Measurements from ENCODE around the gene SART3.

SART3 gene

GRCh38 chr12:108580531-108580930, 19.6 kb upstream of the SART3 start:
- H3K4me3 Mint-ChIP-seq: peak overlapping the region in 1 of 3 experiments; percentile 44
- H3K9me3 Mint-ChIP-seq: no peaks in the 10 kb centered on the region
- H3K36me3 Mint-ChIP-seq (ENCODE audit: low read depth): no peaks in the 10 kb centered on the region
- no peak for TF ChIP-seq CTCF (IDR thresholded peaks at IDR 0.05; ENCODE audit: unreplicated experiment in 3 of 3)
- peak overlapping the region; percentile 67 to 96 (median 90) for H3K27ac Mint-ChIP-seq
- peaks cover 65% of the 10 kb centered on the region for H3K4me1 Mint-ChIP-seq
- H3K27me3 Mint-ChIP-seq (ENCODE audit: low read depth): no peaks in the 10 kb centered on the region

- no peak for TF ChIP-seq CTCF (IDR thresholded peaks at IDR 0.05; ENCODE audit: unreplicated experiment in 3 of 3)
- no peaks in the 10 kb centered on the region for H3K9me3 Mint-ChIP-seq
- H3K4me1 Mint-ChIP-seq: peaks cover 55% of the 10 kb centered on the region
- H3K36me3 Mint-ChIP-seq (ENCODE audit: low read depth): no peaks in the 10 kb centered on the region
- peak overlapping the region; percentile 88 to 96 (median 90) for H3K27ac Mint-ChIP-seq
- peak overlapping the region in 1 of 3 experiments; percentile 22 for H3K4me3 Mint-ChIP-seq
- peaks cover 4% of the 10 kb centered on the region for H3K27me3 Mint-ChIP-seq (ENCODE audit: low read depth)
Observed at GRCh38 chr12:108578813-108579212, 17.8 kb upstream of the SART3 start.

GRCh38 chr12:108578264-108578663, 17.3 kb upstream of the SART3 start:
- no peaks in the 10 kb centered on the region for H3K9me3 Mint-ChIP-seq
- peaks cover 51% of the 10 kb centered on the region for H3K4me1 Mint-ChIP-seq
- H3K4me3 Mint-ChIP-seq: no peak overlapping the region
- H3K27ac Mint-ChIP-seq: peak overlapping the region; percentile 88 to 96 (median 90)
- TF ChIP-seq CTCF (IDR thresholded peaks at IDR 0.05; ENCODE audit: unreplicated experiment in 3 of 3): no peak
- peaks cover 4% of the 10 kb centered on the region for H3K27me3 Mint-ChIP-seq (ENCODE audit: low read depth)
- H3K36me3 Mint-ChIP-seq (ENCODE audit: low read depth): no peaks in the 10 kb centered on the region

- no peak for TF ChIP-seq CTCF (IDR thresholded peaks at IDR 0.05; ENCODE audit: unreplicated experiment in 3 of 3)
- Mint-ChIP-seq H3K4me1 (peaks cover 48% of the 10 kb centered on the region), H3K9me3 (no peaks in the 10 kb centered on the region), H3K36me3 (ENCODE audit: low read depth) (no peaks in the 10 kb centered on the region), H3K4me3 (no peak overlapping the region), H3K27ac (peak overlapping the region in 1 of 3 experiments; percentile 12), H3K27me3 (ENCODE audit: low read depth) (peaks cover 4% of the 10 kb centered on the region)
Observed at GRCh38 chr12:108577458-108577857, 16.5 kb upstream of the SART3 start.

- H3K36me3 Mint-ChIP-seq (ENCODE audit: low read depth): no peaks in the 10 kb centered on the region
- H3K27ac Mint-ChIP-seq: peak overlapping the region in 1 of 3 experiments; percentile 66
- H3K9me3 Mint-ChIP-seq: no peaks in the 10 kb centered on the region
- no peak for TF ChIP-seq CTCF (IDR thresholded peaks at IDR 0.05; ENCODE audit: unreplicated experiment in 3 of 3)
- no peak overlapping the region for H3K4me3 Mint-ChIP-seq
- H3K4me1 Mint-ChIP-seq: peaks cover 55% of the 10 kb centered on the region
- H3K27me3 Mint-ChIP-seq (ENCODE audit: low read depth): peaks cover 4% of the 10 kb centered on the region
Observed at GRCh38 chr12:108576660-108577234, 15.8 kb upstream of the SART3 start.
